Naive thymus-derived CD8-positive, alpha-beta T cell (primary cell): ENCODE measurements around the gene UGT8. TPM values are rescaled to one million over a fixed set of nuclear protein-coding genes. Genes with fewer than 3 reads are reported as not detected.
"Not testable (repeated sequence)": the region's sequence is repeated elsewhere in the genome, so short reads cannot be mapped to it uniquely, and the experiment has no call there.

Experiments
- ATAC-seq, 2 donors: fragments of 150-1000 bp; cut with Tn5 transposase in 1 of 2; sonication (Bioruptor Pico), chemical (Tn5 transposase) in 1 of 2; 1 replicate in 1 of 2; 2 replicates in 1 of 2; pipeline ENCODE4 v1.10.0; 2021; ENCODE audit warnings: mild to moderate bottlenecking in 2 of 2, moderate library complexity in 2 of 2
- POLR2A ChIA-PET: fragments of 350-600 bp; sonication (Branson Sonifier 250); formaldehyde crosslinking; loops from one replicate; lab custom pipeline; 2021; ENCODE audit warnings: antibody characterized with exemption; lab: Charles Lee
- DNase-seq, 10 donors: peaks; one replicate each; pipeline versions ENCODE4 v3.0.0 to v3.0.0-alpha.2; 2020 to 2022
- H3K27ac Mint-ChIP-seq, 10 donors: one replicate each; pipeline ENCODE4 v1.8.0; 2020 to 2022; ENCODE audit warnings: mild to moderate bottlenecking in 10 of 10, mixed read lengths in 10 of 10, moderate library complexity in 4 of 10, inconsistent platforms in 1 of 10
- H3K27me3 Mint-ChIP-seq, 5 donors: one replicate each; pipeline ENCODE4 v1.8.0; 2021 to 2022; ENCODE audit warnings: mixed read lengths in 5 of 5
- H3K36me3 Mint-ChIP-seq, 3 donors: one replicate each; pipeline ENCODE4 v1.8.0; 2020 to 2022; ENCODE audit warnings: mixed read lengths in 3 of 3, mild to moderate bottlenecking in 2 of 3, inconsistent platforms in 1 of 3
- H3K4me1 Mint-ChIP-seq, 4 donors: one replicate each; pipeline ENCODE4 v1.8.0; 2021 to 2022; ENCODE audit warnings: mixed read lengths in 4 of 4
- H3K4me3 Mint-ChIP-seq, 10 donors: one replicate each; pipeline ENCODE4 v1.8.0; 2020 to 2022; ENCODE audit warnings: mild to moderate bottlenecking in 10 of 10, mixed read lengths in 10 of 10, moderate library complexity in 6 of 10, inconsistent platforms in 1 of 10
- H3K9me3 Mint-ChIP-seq, 9 donors: one replicate each; pipeline ENCODE4 v1.8.0; 2020 to 2022; ENCODE audit warnings: mixed read lengths in 9 of 9, mild to moderate bottlenecking in 3 of 9, inconsistent platforms in 1 of 9, moderate library complexity in 1 of 9
- polyA plus RNA-seq, 3 donors: library from polyadenylated mRNA; unstranded; fragments of 300-500 nt; fragmentation: Illumina TruSeq; gene quantifications; one replicate each; pipeline ENCODE4 v1.2.3, GENCODE V29; 2021
- total RNA-seq, 8 experiments: library from RNA in 2 of 8; stranded (reverse) in 2 of 8; gene quantifications; one replicate each; pipeline ENCODE4 v1.2.3 and lab custom pipeline; 2021 to 2026

Gene UGT8
- total and polyA plus RNA-seq, 5 experiments from 2014 or later, result 0.60 to 0.93 TPM; not detected in 3

- DNase-seq (no peak), ATAC-seq (no peak)
- Mint-ChIP-seq H3K4me3 (no peak overlapping the region), H3K9me3 (peaks cover 0 to 4% (median 0%) of the 10 kb centered on the region in 9 donors), H3K27ac (no peak overlapping the region), H3K36me3 (no peaks in the 10 kb centered on the region), H3K4me1 (peaks cover 10 to 21% (median 16%) of the 10 kb centered on the region in 4 donors), H3K27me3 (peaks cover 20 to 67% (median 36%) of the 10 kb centered on the region in 5 donors)
- POLR2A ChIA-PET, result no interaction called here
Measured at GRCh38 chr4:114595921-114596320, 2.7 kb upstream of the UGT8 start.

DNA sequence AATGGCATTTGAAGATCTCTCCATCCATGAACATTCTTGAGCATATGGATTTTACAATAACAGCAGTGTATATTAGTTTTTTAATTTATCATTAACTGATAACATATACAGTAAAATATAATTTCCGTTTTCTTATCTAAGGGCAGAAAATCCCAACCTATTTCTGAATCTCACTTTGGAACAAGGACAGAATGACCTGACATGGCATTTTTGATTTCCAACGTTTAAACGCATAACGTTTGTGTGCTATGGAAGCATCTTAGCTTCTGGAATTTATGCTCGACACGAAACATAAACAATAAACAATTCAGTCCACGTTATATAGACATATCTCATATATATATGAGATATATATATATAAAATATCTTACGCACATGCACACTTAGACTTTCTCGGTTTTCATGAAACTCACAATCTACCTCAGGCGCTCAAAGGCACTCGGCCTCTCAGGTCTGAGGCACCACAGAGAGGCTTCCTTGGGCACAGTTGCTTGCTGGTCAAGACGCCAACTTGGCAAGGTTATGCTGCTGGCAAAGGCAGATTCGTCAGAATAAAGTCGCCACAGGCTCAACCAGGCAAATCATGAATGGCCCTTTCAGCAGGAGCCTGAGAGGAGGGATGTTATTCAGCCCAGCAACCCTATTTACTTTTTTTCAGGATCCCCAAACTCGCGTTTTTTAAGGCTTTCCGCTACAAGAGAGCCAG is 1.0 kb upstream of the UGT8 start:
- POLR2A ChIA-PET, result no interaction called here
- H3K27me3 Mint-ChIP-seq, result peaks cover 20 to 67% (median 37%) of the 10 kb centered on the region in 5 donors
- H3K4me3 Mint-ChIP-seq, result peak overlapping the region in 9 of 10 donors; percentile 63 to 74 (median 69)
- DNase-seq, result no peak
- H3K27ac Mint-ChIP-seq, result no peak overlapping the region
- H3K4me1 Mint-ChIP-seq, result peaks cover 10 to 21% (median 16%) of the 10 kb centered on the region in 4 donors
- ATAC-seq, result no peak
- peaks cover 0 to 4% (median 0%) of the 10 kb centered on the region in 9 donors for H3K9me3 Mint-ChIP-seq
- H3K36me3 Mint-ChIP-seq, result no peaks in the 10 kb centered on the region

DNA sequence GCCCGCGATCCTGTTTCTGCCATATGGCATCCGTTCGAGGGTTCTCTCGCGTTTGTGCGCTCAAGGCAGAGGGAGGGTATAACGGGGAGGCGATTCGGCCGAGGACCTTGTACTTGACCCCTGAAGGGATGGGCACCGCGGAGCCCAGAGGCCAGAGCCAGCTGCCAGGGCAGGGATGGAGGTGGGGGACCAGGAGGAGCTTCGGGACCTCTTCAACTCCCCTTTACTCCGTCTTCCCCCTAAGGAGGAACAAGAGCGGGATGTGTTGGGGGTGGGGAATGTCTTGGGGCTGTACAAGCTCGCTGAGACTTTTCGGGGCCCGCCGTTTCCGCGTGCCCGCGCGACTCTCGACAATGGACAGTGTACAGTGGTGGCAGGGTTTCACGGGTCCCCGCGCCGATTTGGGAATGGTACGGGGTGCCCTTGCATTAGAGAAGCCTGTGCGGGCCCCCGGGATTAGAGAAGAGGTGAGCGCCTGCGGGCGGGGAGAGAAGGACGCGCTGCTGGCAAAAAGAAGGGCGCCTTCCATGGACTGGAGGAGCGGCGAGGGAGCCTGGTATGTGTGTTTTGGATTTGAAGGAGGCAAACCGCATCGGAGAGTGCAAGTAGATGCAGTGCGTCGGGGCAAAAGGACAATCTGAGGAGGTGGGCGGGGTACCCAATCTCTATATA is 760 bp downstream of the UGT8 start:
- Mint-ChIP-seq H3K36me3 (no peaks in the 10 kb centered on the region), H3K4me3 (peak overlapping the region in 9 of 10 donors; percentile 34 to 79 (median 61)), H3K27me3 (peaks cover 20 to 53% (median 35%) of the 10 kb centered on the region in 5 donors), H3K4me1 (peaks cover 10 to 21% (median 18%) of the 10 kb centered on the region in 4 donors), H3K9me3 (no peaks in the 10 kb centered on the region), H3K27ac (peak overlapping the region in 1 of 10 donors; percentile 6)
- peak in 1 of 10 donors; percentile 61 for DNase-seq
- no peak for ATAC-seq
- POLR2A ChIA-PET, result no interaction called here

- Mint-ChIP-seq H3K4me1 (peaks cover 10 to 21% (median 19%) of the 10 kb centered on the region in 4 donors), H3K9me3 (no peaks in the 10 kb centered on the region), H3K36me3 (no peaks in the 10 kb centered on the region), H3K4me3 (peak overlapping the region in 6 of 10 donors; percentile 39 to 79 (median 70)), H3K27ac (peak overlapping the region in 2 of 10 donors; percentile 19 to 41), H3K27me3 (peaks cover 20 to 46% (median 33%) of the 10 kb centered on the region in 5 donors)
- DNase-seq, result no peak
- ATAC-seq, result no peak
- POLR2A ChIA-PET, result no interaction called here
Measured at GRCh38 chr4:114599903-114600552, 1.4 kb downstream of the UGT8 start.

- H3K4me3 Mint-ChIP-seq, result no peak overlapping the region
- ATAC-seq (no peak), DNase-seq (no peak)
- no peaks in the 10 kb centered on the region for H3K36me3 Mint-ChIP-seq
- H3K27me3 Mint-ChIP-seq, result peaks cover 15 to 40% (median 27%) of the 10 kb centered on the region in 5 donors
- no peaks in the 10 kb centered on the region for H3K9me3 Mint-ChIP-seq
- POLR2A ChIA-PET, result no interaction called here
- no peak overlapping the region for H3K27ac Mint-ChIP-seq
- H3K4me1 Mint-ChIP-seq, result peaks cover 10 to 21% (median 19%) of the 10 kb centered on the region in 4 donors
Measured at GRCh38 chr4:114600672-114601071, 2.1 kb downstream of the UGT8 start.

DNA sequence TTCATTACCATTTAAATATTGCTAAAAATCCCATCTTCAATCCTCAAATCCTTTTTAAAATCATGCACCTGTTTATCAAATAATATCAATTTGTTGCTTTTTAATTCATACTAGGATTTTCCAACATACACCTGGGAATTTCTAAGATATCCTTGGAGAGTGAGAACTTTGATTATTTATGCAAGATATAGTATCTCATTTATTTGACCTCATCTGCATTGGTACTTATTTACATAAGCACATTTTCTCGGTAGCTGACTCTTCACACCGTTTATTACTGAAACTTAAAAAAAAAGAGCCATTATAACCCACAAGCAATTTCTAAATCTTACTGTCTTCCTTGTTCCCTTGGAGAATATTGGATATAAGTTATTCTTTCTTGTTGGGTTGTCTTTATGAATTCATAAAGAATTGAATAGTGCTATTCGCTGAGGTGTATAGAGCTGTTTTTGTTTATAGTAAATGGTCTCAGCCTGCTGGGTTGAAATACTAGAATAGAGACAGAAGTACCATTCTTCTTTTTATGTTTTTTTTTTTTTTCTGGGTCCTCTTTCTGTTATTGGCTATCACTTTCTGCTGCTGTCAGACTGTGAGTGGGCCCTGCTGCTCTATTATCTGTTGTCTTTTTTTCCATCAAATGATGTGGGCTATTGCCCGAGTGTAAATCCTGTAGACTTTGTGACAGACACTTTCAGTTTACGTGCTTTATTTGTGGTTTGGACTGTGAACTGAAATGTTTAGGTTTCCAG is 2.9 kb downstream of the UGT8 start:
- no peak for DNase-seq
- Mint-ChIP-seq H3K36me3 (no peaks in the 10 kb centered on the region), H3K4me1 (peaks cover 10 to 21% (median 19%) of the 10 kb centered on the region in 4 donors), H3K4me3 (no peak overlapping the region), H3K27ac (no peak overlapping the region), H3K9me3 (no peaks in the 10 kb centered on the region), H3K27me3 (peaks cover 9 to 32% (median 23%) of the 10 kb centered on the region in 5 donors)
- POLR2A ChIA-PET, result no interaction called here
- ATAC-seq, result no peak

DNA sequence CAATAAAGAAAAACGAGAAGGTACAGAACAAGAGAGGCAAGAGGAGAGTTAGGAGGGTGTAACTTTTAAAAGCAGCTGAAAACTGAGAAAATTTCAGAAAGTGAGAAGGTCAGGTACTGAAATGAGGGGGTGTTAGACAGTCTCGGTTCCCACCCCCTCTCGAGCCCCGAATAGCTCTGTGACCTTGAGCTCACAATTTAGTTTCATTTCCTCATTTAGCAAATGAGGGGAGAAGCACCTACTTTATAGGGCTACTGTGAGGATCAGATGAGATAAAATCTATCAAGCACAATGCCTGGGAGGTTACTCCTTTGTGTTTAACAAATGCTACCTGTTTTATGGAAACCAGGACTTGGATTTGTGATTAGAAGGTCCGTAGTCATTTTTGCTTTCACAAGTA is 4.9 kb downstream of the UGT8 start:
- no peak for DNase-seq
- Mint-ChIP-seq H3K36me3 (no peaks in the 10 kb centered on the region), H3K4me1 (peaks cover 10 to 16% (median 13%) of the 10 kb centered on the region in 4 donors), H3K27me3 (peaks cover 7 to 22% (median 13%) of the 10 kb centered on the region in 5 donors), H3K27ac (no peak overlapping the region), H3K9me3 (no peaks in the 10 kb centered on the region), H3K4me3 (no peak overlapping the region)
- POLR2A ChIA-PET, result no interaction called here
- ATAC-seq, result peak in 1 of 2 donors; percentile 44

DNA sequence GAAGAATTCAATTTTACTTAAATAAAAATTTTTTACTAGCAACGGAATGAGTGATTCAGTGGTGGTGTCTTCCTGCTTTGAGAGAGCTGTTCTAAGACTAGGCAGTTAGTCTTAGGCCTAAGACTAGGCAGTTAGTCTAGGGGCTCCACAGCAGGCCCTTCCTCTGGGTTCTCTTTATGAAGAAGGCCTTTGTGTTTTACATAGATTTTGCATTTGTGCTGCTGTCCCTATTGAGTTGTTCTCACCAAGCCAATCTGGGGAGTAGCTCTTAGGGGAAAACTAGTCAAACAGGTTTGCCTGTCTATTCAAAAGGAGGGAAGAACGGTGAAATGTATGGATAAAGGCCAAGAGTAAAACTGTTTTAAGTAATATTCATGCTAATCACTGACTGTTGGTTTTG is 7.6 kb downstream of the UGT8 start:
- no peaks in the 10 kb centered on the region for H3K27me3 Mint-ChIP-seq
- POLR2A ChIA-PET, result no interaction called here
- no peaks in the 10 kb centered on the region for H3K9me3 Mint-ChIP-seq
- ATAC-seq (no peak), DNase-seq (no peak)
- H3K4me3 Mint-ChIP-seq, result no peak overlapping the region
- H3K27ac Mint-ChIP-seq, result no peak overlapping the region
- H3K4me1 Mint-ChIP-seq, result peaks cover 0 to 5% (median 0%) of the 10 kb centered on the region in 4 donors
- H3K36me3 Mint-ChIP-seq, result no peaks in the 10 kb centered on the region

DNA sequence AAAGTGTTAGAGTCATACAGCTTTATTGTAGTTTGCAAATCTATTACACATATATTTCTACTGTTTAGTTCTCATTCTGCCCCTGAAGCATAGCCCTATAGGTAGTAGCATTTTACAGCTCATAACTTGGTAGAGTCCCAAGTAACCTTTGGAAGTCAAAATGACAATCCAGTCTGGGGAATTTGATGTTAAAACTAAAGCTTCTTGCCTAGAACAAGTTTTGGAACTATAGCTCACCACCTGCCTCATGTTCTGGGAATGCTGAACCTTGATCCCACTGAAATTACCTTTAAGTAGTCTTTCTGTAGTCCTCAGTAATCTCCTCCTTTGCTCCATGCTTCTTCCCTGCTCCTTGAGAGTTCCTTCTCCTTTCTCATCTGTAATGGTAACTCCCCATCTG is 8.4 kb downstream of the UGT8 start:
- no peak for ATAC-seq
- Mint-ChIP-seq H3K27ac (no peak overlapping the region), H3K4me1 (peaks cover 0 to 5% (median 0%) of the 10 kb centered on the region in 4 donors), H3K4me3 (no peak overlapping the region), H3K27me3 (peaks cover 0 to 1% (median 0%) of the 10 kb centered on the region in 5 donors), H3K36me3 (no peaks in the 10 kb centered on the region), H3K9me3 (no peaks in the 10 kb centered on the region)
- POLR2A ChIA-PET, result no interaction called here
- DNase-seq, result no peak

- POLR2A ChIA-PET, result no interaction called here
- Mint-ChIP-seq H3K4me1 (no peaks in the 10 kb centered on the region), H3K27me3 (peaks cover 0 to 15% (median 4%) of the 10 kb centered on the region in 5 donors), H3K9me3 (no peaks in the 10 kb centered on the region), H3K36me3 (no peaks in the 10 kb centered on the region), H3K27ac (no peak overlapping the region), H3K4me3 (no peak overlapping the region)
- DNase-seq (no peak), ATAC-seq (no peak)
Measured at GRCh38 chr4:114613560-114613959, 15.0 kb downstream of the UGT8 start.

DNA sequence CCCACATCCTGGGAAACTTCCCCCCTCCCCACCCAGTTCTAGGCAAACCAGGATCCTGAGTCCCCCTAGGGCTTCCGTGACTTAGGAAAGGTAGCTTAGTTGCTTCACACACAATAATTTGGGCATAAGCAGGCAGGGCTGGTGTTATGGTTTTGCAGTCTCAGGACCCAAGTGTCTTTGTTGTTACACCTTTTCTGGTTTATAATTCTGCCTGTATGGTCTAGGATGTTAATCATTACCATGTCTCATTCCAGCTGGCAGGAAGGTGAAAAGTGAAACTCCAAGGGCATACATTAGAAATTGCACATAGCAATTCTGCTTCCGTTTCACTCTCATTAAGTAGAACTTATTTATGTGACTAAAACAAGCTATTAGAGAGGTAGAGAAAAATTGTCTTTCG is 16.8 kb downstream of the UGT8 start:
- no peak for DNase-seq
- no peaks in the 10 kb centered on the region for H3K4me1 Mint-ChIP-seq
- H3K27me3 Mint-ChIP-seq, result peaks cover 0 to 15% (median 4%) of the 10 kb centered on the region in 5 donors
- H3K27ac Mint-ChIP-seq, result no peak overlapping the region
- no peaks in the 10 kb centered on the region for H3K9me3 Mint-ChIP-seq
- no peak overlapping the region for H3K4me3 Mint-ChIP-seq
- no peaks in the 10 kb centered on the region for H3K36me3 Mint-ChIP-seq
- POLR2A ChIA-PET, result no interaction called here
- ATAC-seq, result no peak

- ATAC-seq, H3K27ac Mint-ChIP-seq, H3K9me3 Mint-ChIP-seq, DNase-seq, H3K4me3 Mint-ChIP-seq, H3K36me3 Mint-ChIP-seq, POLR2A ChIA-PET, H3K4me1 Mint-ChIP-seq: not testable (repeated sequence)
- peaks cover 0 to 15% (median 4%) of the 10 kb centered on the region in 5 donors for H3K27me3 Mint-ChIP-seq
Measured at GRCh38 chr4:114616036-114616435, 17.4 kb downstream of the UGT8 start.
